Panc1 (cell line): Measurements from ENCODE around the gene ACOD1.

Source experiments
- POLR2AphosphoS5 ChIP-seq: IDR thresholded peaks from 2 replicates; pipeline ENCODE4 v1.6.1; 2012; ENCODE audit warnings: mild to moderate bottlenecking, low read depth, low read length, moderate library complexity
- SIN3A ChIP-seq: IDR thresholded peaks from 2 replicates; pipeline ENCODE4 v1.6.1; 2012; ENCODE audit warnings: low read depth, mild to moderate bottlenecking, low read length, moderate library complexity, borderline replicate concordance; ENCODE audit not compliant: insufficient read depth
- TCF7L2 ChIP-seq: IDR thresholded peaks from 2 replicates; pipeline ENCODE4 v1.6.1; 2011; ENCODE audit warnings: mild to moderate bottlenecking, low read depth, low read length, inconsistent platforms
- TF ChIP-seq, protein P1 (sequence below): fragments of 450-650 bp; IDR thresholded peaks from 2 replicates; pipeline ENCODE4 v1.5.1; 2017; ENCODE audit warnings: mild to moderate bottlenecking
- TF ChIP-seq, protein P2 (sequence below), 2 experiments: IDR thresholded peaks; 2 replicates each; pipeline ENCODE4 v1.6.1; 2011 to 2012; ENCODE audit warnings: low read depth in 2 of 2, control low read depth in 1 of 2, low read length in 1 of 2, mild to moderate bottlenecking in 1 of 2, moderate library complexity in 1 of 2; ENCODE audit not compliant: insufficient read depth in 1 of 2

DNA sequence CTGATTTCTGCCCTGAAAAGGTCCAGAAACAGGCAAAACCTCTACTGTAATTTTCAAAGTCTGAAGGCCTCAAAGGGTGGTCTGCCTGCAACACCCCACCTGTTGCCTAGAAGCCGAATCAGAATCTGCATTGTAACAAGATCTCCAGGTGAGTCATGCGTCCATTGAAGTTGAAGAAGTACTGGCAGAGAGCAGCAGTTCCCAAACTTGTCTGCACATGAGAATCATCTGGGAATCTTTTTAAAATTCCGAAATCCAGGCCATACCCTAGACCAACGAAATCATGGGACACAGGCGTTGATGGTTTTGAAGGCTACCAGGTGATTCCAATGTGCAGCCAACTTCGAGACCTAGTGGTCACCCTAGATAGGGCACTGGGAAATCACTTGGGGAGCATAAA is 27.6 kb downstream of the ACOD1 start:
- TF ChIP-seq, protein P1, sequence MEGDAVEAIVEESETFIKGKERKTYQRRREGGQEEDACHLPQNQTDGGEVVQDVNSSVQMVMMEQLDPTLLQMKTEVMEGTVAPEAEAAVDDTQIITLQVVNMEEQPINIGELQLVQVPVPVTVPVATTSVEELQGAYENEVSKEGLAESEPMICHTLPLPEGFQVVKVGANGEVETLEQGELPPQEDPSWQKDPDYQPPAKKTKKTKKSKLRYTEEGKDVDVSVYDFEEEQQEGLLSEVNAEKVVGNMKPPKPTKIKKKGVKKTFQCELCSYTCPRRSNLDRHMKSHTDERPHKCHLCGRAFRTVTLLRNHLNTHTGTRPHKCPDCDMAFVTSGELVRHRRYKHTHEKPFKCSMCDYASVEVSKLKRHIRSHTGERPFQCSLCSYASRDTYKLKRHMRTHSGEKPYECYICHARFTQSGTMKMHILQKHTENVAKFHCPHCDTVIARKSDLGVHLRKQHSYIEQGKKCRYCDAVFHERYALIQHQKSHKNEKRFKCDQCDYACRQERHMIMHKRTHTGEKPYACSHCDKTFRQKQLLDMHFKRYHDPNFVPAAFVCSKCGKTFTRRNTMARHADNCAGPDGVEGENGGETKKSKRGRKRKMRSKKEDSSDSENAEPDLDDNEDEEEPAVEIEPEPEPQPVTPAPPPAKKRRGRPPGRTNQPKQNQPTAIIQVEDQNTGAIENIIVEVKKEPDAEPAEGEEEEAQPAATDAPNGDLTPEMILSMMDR, result no peak
- TF ChIP-seq, protein P2, sequence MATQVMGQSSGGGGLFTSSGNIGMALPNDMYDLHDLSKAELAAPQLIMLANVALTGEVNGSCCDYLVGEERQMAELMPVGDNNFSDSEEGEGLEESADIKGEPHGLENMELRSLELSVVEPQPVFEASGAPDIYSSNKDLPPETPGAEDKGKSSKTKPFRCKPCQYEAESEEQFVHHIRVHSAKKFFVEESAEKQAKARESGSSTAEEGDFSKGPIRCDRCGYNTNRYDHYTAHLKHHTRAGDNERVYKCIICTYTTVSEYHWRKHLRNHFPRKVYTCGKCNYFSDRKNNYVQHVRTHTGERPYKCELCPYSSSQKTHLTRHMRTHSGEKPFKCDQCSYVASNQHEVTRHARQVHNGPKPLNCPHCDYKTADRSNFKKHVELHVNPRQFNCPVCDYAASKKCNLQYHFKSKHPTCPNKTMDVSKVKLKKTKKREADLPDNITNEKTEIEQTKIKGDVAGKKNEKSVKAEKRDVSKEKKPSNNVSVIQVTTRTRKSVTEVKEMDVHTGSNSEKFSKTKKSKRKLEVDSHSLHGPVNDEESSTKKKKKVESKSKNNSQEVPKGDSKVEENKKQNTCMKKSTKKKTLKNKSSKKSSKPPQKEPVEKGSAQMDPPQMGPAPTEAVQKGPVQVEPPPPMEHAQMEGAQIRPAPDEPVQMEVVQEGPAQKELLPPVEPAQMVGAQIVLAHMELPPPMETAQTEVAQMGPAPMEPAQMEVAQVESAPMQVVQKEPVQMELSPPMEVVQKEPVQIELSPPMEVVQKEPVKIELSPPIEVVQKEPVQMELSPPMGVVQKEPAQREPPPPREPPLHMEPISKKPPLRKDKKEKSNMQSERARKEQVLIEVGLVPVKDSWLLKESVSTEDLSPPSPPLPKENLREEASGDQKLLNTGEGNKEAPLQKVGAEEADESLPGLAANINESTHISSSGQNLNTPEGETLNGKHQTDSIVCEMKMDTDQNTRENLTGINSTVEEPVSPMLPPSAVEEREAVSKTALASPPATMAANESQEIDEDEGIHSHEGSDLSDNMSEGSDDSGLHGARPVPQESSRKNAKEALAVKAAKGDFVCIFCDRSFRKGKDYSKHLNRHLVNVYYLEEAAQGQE (IDR thresholded peaks at IDR 0.05; ENCODE audit: insufficient read depth in 1 of 2, low read depth in 2 of 2, low read length in 1 of 2), result no peak
- TF ChIP-seq POLR2AphosphoS5, result no peak
- no peak for TF ChIP-seq TCF7L2
- no peak for TF ChIP-seq SIN3A
